Transverse colon (tissue), 4 donors: ENCODE data around the gene PDE9A.

Experiments
- POLR2A ChIP-seq: fragments of 450-650 bp; IDR thresholded peaks from one replicate; pipeline ENCODE4 v1.6.1; 2016; ENCODE audit warnings: antibody characterized with exemption, mild to moderate bottlenecking, moderate library complexity
- POLR2AphosphoS5 ChIP-seq, 3 donors: sonication (generic); formaldehyde crosslinking; IDR thresholded peaks; one replicate each; pipeline ENCODE4 v1.6.1; 2016; ENCODE audit warnings: antibody characterized with exemption in 3 of 3
- TF ChIP-seq, protein P1 (sequence below), 5 experiments: fragments of 200-600 bp in 3 of 5; fragments of 450-650 bp in 2 of 5; sonication (generic) in 3 of 5; IDR thresholded peaks; 1 replicate in 2 of 5; 2 replicates in 3 of 5; pipeline ENCODE4 v1.5.1; 2016 to 2017; ENCODE audit warnings: antibody characterized with exemption in 5 of 5, inconsistent platforms in 3 of 5, mild to moderate bottlenecking in 2 of 5, moderate library complexity in 1 of 5

DNA sequence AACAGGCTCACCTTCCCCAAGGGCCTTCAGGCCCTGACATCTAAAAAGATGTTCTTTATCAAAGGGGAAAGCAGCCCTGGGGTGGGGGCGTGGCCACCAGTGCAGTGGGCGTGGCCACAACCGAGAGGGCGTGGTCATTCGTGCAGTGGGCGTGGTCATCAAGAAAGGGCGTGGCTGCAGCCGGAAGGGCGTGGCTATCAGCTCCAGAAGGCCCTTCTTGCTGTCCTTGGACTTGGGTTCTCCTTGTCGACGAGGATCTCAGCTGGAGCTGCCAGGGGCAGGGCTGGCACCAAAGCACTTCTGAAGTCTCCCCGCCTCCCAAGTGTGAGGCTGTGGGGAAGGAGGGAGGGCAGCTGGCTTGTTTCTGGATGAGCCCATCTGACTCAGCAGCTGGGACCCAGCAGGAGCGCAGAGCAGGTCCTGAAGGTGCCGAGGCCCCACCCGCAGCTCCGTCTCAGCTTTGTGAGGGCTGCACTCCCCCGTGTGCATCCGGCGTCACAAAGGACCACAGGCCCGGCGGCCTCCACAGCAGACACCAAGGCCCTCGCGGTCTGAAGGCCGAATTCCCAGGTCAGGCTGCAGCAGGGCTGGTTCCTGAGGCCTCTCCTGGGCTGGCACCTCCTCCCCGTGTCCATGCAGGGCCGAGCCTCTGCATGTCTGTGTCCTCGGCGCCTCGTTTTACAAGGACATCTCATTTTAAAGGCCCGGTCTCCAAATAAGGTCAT, 12.8 kb downstream of the PDE9A start:
- TF ChIP-seq POLR2A: no peak
- TF ChIP-seq POLR2AphosphoS5 (IDR thresholded peaks at IDR 0.05): no peak
- TF ChIP-seq, protein P1, sequence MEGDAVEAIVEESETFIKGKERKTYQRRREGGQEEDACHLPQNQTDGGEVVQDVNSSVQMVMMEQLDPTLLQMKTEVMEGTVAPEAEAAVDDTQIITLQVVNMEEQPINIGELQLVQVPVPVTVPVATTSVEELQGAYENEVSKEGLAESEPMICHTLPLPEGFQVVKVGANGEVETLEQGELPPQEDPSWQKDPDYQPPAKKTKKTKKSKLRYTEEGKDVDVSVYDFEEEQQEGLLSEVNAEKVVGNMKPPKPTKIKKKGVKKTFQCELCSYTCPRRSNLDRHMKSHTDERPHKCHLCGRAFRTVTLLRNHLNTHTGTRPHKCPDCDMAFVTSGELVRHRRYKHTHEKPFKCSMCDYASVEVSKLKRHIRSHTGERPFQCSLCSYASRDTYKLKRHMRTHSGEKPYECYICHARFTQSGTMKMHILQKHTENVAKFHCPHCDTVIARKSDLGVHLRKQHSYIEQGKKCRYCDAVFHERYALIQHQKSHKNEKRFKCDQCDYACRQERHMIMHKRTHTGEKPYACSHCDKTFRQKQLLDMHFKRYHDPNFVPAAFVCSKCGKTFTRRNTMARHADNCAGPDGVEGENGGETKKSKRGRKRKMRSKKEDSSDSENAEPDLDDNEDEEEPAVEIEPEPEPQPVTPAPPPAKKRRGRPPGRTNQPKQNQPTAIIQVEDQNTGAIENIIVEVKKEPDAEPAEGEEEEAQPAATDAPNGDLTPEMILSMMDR (IDR thresholded peaks at IDR 0.05): no peak
